Activated CD8-positive, alpha-beta memory T cell treated with anti-CD3 and anti-CD28 coated beads, Interleukin-2, amount 50 U/mL, for 1 hour (primary cell): ENCODE results near the gene VPS39.

ENCODE experiments used
- DNase-seq: peaks from one replicate; pipeline ENCODE4 v3.0.0-alpha.2; 2020; ENCODE audit errors: extremely low read depth

Gene VPS39

DNA sequence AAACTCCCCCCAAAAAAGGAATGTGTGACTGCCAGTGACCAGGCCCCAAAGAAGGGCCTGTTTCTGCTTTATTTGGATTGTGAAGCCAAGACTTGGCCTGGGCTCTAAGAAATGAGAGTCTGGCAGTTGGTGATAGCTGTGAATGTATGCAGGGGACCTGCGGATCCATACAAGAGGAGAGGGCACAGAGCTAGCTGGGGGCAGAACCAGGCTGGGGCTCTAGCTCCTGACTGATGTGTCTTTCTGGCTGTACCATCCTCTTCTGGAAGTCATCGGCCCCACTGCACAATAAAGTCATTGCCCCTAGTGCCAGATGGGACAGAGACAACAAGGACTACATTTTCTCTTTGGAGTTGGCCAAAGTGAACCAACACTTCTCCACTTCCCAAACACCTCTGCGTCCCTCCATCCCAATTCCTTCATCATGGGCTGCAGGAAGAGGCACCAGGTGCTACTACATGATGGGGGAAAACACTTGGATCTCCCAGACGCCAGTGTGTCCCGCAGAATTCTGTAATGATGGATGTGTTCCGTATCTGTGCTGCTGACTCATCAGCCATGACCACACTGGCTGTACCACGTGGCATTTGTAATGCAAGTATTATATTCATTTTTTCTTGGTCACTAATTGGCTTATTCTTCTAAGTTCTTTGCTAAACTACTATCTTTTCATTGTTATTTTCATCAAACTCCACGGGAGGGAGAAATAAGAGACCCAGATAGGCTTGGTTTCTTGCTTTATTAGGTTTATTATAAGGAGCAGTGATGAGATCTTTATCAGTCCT is 49.9 kb downstream of the VPS39 start:
- DNase-seq, result no peak

DNA sequence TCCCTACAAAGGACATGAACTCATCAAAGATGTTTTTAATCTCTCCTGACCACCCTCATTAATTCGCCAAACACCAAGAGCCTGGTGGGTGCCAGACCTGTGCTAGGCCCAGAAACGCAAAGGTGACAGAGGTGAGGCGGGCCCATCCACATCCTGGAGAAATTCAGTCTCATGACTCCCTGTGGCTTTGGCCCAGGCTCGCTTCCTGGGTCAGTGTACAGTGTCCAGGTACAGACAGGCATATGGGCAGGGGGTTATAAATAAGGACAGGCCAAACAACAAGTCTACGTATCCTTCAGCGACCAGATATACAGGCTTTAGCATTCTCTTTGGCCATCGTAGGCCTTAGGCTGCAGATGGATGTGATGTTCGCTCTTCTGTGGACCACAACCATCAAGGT is 50.7 kb downstream of the VPS39 start:
- DNase-seq, result no peak

DNA sequence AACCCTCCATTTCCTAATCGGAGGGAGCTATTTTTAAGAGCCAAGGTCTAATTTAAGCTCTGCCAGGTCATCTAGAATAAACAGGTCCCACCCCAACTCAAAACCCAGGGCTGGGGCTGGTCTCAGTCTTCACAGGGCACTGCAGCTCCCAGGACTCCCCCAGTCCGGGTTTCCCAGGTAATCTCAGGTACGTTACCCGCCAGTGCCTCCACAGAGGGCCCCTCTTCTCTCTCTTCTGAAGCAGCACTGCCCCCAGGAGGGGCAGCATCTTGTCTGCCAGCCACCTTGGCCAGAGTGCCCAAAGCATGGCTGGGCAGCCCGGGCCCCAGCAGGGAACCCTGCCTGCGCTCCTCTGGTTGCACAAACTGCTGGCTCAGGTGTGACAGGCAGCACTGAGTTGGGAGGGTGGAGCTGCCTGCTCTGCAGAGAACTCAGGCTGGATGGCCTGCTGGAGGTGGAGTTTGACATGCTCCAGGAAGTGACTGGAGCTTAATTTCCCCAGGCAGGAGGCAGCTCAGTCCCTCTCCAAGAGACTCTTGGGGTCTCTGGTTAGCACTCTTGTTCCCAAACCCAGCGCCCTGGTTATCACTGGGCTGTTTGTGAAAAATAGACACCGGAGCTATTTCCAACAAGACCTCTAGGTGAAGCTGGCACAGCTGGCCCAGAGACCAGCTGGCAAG is 51.7 kb downstream of the VPS39 start, which contains the start of gene PLA2G4F:
PLA2G4F (minus strand) TSS at position 394 of the 680 bp plus-strand sequence; CDS start at position 307, 87 bp downstream.
- DNase-seq, result no peak

DNA sequence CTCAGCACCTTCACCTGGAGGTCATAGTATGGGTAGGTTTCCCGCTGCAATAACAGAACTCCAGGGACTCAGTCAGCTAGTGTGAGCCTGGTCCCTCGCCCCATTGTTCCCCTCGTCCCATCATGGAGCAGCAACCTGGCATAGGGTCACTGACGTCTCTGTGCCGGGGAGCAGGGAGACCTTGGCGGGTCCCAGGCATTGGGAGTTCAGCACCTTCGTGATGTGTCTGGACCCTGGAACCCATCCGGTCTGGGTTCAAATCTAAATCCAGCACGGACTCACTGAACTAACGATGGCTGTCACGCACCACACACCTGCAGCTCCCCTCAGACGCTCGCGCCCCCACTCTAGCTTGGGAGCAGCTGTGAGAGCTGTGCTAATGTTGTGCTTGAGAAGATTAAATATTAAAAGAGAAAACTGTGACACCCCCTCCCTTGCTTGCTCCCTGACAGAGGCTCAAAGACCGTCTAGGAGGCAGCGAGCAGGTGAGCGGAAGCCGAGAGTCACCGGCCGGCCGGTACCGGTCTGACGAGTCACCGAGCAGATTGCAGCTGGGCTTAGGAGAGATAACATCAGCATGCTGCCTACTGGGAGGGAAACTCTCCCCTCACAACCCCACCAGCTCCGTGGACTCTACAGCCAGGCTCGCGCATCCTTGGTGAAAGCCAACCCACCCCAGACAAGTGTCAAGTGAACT is 52.4 kb downstream of the VPS39 start:
- no peak for DNase-seq

DNA sequence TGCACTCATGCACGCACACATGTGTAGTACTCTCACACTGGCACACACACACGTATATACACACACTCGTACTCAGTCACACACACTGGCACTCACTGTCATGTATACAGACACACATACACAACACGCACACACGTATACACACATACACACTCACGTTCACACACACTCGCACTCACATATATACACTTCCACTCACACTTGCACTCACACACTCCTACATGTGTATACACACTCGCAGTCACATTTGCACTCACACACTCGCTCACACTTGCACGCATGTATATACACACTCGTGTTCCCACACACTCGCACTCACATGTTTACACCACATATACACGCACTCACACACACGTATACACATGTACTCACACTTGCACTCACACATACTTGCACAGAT is 53.1 kb downstream of the VPS39 start:
- no peak for DNase-seq

DNA sequence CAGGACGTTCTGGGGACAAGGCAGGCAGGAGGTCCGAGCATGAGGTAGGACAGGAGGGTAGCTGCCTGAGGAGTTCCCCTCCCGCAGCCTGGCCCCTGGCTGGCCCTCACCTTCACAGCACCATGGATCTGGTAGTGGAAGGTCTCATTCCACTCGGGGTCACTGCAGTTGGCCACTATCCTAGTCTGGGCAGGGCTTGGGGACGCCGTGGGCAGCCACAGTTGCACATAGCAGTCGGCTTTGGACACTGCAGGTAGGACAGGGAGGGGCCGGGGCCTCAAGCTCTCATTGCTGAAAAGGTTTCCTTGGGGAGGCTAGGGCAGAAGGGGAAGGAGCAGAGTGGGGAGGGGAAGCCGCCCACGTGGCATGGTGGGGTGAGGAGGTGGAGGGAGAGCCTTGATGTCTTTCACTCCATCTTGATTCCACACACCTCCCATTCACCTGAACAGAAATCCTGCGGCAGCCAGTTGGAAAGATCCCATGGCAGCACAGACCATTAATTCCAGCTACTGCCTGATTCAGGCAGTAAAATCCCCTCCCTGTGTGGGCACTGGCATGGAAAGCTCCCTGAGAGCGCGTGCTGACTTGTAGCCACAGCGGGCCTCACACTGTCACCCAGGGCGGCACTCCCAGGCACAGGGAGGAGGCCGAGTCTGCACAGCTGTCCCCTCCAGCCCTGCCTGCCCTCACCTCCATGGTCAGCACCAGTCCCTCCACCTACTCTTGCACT is 53.7 kb downstream of the VPS39 start:
- DNase-seq, result no peak

DNA sequence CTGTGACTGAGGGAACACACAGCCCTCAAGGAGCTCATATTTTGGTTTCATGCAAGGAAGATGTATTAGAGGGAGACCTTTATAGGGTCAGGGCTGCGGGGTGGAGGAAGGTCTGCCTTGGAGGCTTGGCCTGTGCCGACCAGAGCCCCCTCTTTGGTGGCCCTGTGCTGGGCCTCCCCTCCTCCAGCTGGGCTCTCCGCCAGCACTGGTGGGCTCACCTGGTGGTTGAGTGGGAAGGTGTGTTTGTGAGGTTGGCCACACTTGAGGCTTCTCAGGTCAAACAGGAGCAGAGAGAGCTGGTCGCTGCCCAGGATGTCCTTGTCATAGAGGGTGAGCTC is 54.3 kb downstream of the VPS39 start:
- no peak for DNase-seq

DNA sequence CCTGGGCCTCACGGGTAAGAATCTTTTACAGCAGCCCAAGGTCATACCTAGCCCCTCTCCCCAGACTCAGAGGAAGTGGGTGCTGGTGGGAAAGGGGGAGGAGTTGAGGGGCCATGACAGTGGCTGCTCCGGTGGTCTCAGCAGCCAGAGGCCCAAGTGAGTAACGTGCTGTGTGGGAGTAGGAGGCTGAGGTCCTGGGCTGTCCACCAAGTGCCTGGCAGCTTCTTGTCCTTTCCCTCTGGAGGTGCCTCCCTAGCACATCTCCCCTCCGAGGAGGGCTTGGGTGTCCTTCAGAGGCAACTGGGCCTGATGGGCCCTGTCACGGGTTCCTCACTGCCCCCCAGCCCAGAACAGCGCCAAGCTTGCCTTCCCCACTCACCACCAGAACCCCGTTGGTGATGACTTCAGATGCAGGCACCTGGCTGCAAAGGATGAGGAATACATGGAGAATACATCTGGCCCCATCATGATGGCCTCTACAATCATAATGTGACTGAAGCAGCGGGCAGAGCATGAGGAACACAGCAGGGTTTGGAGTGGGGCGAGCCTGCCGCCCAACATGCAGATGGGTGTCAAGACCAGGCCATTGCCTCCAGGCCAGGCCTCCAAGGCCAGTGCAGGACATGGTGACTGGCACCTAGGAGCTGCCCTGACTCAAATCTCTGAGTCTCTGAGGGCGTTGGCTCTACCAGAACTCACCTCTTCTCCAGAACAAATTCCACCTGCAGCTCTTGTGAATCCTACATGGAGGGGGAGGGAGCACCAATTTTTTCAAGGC is 55.0 kb downstream of the VPS39 start:
- no peak for DNase-seq

DNA sequence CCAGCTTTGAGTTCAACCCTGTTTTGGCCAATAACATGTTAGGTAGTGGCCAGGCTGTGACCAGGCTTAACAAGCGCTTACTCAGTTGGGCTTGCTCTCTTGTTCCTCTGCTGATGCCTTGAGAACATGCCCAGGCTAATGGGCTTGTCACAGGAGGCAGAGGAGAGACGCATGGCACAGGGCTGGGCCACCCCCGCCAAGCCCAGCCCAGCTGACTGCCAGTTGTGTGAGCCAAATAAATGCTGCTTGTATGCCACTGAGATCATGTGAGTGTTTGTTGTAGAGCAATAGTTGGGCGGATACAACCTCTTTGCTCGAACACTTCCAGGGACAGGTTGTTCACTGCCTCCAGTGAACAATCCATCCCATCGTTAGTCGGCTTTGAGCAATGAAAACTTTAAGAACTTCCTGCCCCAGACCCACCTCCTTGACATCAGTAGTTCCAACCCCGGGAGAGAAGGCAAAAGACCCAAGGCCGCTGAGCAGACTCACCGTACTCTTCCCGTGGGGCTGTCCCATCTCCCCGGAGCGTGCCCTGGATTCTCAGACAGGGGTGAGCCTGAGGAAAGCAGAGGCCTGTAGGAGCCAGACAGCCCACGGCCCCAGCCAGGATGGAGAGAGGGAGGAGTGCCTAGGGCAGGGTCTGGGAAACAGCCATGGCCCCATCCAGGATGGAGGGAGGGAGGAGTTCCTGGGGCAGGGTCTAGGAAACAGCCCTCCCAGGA is 55.7 kb downstream of the VPS39 start:
- DNase-seq, result no peak

DNA sequence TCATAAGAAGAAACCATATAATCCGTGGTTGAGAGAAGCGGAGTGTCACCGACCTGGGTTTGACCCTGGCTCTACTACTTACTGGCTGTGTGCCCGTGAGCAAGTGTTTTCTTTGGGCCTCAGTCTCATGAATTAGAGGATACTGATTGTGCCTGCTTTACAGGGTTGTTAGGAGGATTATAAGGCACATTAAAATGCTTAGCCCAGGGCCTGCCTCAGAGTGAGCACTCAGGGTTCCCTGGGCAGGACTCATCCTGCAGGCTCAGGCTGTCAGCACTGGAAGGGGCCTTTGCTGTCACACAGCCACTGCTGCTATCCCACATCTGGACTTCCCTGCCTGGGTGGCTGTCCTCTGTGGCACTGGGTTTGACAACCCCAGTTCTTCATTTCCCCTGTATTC is 56.4 kb downstream of the VPS39 start:
- DNase-seq, result no peak

DNA sequence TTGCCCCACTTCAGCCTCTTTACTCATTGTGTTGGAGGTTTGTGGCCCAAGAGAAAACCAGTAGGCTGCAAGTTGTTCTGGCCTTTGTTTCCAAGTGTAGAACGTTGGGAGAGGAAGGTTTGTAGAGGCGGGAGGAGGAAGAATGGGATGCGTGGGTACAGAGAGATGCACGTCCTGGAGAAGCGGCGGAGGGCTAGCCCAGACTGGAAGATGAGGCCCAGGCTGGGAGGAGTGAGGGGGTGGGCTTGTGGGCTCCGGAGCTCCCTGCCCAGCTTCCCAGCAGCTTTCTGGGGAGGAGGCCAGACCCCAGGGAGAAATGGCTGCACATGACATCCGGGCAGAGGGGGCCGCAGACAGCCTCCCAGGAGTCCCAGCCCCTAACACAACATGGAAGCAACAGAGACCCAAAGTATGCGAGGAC is 57.0 kb downstream of the VPS39 start:
- no peak for DNase-seq

DNA sequence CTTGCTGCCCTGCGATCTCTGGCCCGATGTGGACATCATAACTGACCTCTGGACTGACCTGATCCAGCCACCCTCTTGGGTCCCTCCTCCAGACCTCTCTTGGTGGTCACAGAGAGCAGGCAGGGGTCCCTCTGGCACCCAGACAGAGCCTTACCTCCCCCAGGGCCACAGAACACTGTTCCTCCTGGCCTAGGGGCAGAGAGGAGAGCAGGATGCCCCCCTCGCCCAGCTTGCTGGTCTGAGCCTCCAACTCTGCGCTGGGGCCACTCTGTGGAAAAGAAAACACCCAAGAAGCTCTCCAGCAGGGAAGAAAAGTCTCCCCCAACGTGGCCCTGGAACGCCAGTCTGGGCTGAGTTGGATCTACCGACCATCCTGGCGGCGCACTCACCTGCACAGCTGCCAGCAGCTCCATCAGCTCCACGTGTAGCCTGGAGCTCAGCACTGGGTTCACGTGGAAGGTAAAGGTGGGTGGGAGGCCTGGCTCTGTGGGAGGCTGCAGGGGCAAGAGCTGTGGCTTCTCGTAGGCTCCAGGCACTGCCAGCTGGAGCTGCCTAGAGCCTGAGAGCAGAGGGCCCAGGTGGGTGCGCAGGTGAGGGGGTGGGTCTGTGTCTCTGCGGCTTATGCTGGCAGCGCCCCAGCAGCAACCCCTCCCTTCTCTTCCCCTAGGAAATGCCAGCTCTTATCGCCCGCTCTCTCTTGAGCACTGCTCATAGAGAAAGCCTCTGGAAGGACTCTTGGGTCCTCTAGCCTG is 57.7 kb downstream of the VPS39 start:
- DNase-seq, result no peak

DNA sequence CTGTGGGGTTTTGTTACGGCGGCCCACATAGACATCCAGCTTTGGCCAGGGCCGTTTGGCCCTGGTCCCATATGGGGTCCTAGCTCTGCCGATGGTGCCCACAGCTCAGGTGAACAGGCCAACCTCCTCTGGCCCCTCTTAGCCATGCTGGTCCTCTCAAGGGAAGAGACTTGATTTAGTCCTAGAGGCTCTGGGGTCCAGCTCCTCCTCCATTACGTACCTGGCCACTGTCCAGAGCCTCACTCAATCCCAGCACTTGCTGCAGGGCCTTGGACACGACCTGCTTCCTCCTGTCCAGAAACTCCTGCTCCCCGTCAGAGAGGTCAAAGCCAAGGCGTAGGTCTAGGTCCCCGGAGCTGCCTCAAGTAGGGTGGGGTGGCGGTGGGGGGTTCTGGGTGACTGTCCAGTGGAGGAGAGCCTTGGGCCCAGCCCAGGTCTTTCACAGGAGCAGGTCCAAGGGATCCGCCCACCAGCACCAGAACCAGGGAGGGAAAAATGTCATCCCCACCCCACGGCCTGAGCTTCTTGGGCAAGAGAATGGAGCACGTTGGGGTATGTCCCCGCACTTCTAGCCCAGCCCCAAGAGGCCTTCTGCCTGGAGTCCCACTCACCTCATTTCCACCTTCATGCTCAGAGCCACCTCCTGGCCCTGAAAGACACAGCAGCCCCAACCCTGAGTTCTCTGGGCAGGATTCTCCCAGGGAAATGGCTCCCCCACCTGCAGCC is 58.4 kb downstream of the VPS39 start:
- no peak for DNase-seq

DNA sequence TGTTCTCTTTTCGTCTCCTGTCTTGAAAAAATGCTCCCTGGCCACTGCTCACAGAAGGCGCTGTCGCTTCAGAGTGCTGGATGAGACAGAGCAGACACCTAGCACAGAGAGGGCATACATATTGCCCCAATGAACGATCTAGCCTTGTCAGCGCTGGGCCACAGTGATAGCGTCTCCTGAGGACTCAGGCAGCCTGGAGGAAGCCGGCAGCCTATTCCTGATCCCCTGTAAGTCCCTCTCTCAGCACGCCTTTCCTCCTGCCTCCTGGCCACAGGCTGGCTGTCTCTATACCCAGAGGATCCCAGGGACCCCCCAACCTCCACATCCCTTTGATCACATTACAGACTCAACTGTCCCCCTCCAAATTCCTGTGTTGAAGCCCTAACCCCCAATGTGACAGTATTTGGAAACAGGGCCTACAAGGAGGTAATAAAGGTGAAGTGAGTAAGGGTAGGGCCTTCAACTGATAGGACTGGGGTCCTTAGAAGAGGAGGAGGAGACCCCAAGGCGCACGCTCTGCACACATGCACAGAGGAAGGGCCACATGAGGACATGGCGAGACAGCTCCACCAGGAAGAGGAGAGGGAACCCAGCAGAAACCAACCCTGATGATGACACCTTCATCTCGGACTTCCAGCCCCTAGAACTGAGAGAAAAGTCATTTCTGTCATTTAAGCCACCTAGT is 59.2 kb downstream of the VPS39 start:
- no peak for DNase-seq

DNA sequence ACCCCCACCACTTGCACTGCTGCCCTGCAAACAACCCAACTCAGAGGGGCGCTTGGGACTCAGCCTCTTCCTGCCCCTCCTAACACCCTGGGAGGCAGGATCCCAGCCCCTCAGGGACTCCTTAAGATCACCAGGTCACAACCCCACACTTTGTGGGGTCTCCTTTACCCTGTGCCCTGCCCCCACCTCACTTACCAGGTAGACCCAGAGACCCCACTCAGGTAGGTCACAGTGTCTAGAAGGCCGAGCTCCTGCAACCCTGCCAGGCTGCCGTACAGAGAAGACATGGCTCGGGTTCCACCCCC is 60.7 kb downstream of the VPS39 start:
- DNase-seq, result no peak

DNA sequence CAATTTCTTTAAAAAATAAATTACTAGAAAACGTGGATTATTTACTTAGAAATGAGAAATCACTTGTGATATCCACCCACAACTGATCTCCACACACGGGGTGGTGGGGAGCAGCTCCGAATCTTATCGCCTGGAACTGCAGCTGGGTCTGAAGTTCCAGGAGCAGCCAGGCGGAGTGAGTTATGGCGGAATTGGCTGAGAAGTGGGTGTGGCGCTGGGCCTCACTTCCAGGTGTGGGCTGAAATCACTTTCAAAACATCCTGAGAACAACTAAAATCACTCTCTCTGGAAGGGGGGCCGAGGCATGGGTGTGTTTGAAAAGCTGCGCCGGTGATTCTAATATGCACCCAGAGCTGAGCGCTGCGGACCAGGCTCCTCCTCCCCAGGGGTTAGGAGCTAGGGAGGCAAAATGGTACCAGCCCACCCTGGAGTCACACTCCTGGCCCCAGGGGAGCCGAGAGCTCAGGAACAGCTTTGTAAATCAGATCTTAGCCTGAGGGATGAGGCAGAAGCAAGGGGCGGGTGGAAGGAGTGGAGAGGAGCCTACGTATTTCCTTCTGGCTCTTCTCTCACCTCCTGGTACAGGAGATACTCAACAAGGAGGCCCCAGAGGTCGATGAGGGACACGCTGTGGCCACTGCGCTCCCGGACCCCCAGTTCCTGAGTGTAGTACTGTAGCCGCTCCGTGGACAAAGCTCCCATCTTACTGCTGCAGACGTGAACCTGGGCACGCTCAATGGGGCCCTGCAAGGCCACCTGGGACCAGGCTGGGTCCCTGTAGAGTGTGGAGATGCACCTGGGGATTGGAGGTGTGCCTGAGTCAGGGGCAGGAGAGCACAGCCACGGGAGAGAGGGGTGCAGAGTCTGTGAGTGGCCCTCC is 61.3 kb downstream of the VPS39 start:
- no peak for DNase-seq

DNA sequence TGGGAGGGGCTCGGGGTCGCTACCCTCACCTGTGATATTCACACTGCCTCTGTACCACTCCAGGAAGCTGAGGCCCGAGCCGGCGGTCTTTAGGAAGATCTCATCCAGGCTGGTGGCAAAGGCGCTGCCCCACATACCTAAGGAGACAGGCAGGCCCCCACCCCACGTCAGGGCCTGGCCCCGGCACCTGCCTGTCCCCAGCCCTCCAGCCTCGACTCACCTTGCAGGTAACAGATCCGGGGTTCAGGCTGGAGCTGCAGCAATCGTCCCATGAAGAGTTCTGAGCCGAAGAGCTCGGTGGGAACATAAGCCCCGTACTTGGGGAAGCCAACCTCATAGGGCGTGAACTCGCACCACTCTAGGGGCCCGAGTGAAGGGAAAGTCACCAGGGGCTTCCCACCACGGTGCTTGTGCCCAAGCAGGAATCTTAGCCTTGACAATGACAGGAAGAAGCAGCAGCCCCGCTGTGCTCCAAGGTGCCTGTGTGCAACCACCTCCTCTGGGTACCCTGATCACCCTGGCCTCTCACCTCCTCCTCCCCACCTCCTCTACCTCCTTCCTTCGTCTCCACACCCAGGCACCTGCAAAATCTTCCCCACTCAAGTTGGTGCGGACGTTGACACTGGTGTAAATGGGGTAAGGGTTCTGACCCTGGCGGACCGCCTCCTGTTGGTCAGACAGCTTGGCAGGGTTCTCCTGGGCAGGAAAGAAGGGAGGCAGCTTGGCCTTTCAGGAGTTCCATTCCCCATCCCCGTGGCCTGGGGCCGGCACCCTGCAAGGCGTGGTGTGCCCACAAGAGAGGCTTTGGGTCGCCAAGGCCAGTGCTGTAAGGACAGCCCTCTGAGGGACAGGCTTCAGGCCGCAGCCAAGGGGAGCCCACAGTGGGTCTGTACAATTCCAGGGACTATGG is 62.3 kb downstream of the VPS39 start:
- DNase-seq, result no peak
